Stimulated activated CD8-positive, alpha-beta memory T cell treated with anti-CD3 and anti-CD28 coated beads, Interleukin-7, amount 100 ng/mL, for 1 hour (primary cell): Measurements from ENCODE around the gene PCNT.

ENCODE experiments used
- DNase-seq, 2 donors: peaks; one replicate each; pipeline ENCODE4 v3.0.0-alpha.2; 2020; ENCODE audit warnings: low read depth in 2 of 2

The PCNT gene, protein sequence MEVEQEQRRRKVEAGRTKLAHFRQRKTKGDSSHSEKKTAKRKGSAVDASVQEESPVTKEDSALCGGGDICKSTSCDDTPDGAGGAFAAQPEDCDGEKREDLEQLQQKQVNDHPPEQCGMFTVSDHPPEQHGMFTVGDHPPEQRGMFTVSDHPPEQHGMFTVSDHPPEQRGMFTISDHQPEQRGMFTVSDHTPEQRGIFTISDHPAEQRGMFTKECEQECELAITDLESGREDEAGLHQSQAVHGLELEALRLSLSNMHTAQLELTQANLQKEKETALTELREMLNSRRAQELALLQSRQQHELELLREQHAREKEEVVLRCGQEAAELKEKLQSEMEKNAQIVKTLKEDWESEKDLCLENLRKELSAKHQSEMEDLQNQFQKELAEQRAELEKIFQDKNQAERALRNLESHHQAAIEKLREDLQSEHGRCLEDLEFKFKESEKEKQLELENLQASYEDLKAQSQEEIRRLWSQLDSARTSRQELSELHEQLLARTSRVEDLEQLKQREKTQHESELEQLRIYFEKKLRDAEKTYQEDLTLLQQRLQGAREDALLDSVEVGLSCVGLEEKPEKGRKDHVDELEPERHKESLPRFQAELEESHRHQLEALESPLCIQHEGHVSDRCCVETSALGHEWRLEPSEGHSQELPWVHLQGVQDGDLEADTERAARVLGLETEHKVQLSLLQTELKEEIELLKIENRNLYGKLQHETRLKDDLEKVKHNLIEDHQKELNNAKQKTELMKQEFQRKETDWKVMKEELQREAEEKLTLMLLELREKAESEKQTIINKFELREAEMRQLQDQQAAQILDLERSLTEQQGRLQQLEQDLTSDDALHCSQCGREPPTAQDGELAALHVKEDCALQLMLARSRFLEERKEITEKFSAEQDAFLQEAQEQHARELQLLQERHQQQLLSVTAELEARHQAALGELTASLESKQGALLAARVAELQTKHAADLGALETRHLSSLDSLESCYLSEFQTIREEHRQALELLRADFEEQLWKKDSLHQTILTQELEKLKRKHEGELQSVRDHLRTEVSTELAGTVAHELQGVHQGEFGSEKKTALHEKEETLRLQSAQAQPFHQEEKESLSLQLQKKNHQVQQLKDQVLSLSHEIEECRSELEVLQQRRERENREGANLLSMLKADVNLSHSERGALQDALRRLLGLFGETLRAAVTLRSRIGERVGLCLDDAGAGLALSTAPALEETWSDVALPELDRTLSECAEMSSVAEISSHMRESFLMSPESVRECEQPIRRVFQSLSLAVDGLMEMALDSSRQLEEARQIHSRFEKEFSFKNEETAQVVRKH (N-terminal part only)

DNA sequence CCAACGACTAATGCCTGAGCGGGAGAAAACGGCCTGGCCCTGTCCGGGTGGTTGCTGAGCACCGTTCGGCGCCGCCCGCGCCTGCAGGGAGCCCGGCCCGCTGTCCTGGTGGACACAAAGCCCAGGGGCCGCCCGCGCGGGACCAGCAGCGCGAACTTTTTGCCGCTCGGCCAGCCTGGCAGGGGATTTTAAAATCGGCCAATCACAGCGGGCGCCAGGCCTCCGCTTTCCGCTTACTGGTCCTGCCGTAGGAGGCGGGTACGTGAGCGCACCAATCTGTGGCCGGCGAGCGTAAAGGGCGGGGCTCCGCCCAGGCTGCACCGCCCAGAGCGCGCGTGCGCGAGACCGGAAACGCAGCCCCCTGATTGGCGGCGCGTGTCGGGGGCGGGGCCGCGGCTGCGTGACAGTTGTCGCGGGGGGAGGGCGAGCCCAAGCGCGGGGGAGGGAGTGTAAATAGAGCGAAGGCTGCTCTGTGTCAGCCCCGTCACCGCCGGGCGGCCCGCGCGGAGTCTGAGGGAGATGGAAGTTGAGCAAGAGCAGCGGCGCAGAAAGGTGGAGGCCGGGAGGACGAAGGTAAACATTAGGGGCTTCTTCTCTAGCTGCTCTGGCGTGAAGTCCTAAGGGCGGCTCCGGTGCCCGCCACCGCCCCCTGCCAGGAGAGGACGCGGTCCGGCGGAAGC is at the start of gene PCNT, which contains the start of gene C21orf58:
Gene PCNT (plus strand): TSS at position 447 of the 680 bp plus-strand sequence. CDS start 73 bp downstream, at position 520.
Gene C21orf58 (minus strand): TSS at position 161 of the 680 bp plus-strand sequence. CDS start 1,132 bp downstream, outside the sequence.
- DNase-seq = peak; percentile 94 to 97

DNA sequence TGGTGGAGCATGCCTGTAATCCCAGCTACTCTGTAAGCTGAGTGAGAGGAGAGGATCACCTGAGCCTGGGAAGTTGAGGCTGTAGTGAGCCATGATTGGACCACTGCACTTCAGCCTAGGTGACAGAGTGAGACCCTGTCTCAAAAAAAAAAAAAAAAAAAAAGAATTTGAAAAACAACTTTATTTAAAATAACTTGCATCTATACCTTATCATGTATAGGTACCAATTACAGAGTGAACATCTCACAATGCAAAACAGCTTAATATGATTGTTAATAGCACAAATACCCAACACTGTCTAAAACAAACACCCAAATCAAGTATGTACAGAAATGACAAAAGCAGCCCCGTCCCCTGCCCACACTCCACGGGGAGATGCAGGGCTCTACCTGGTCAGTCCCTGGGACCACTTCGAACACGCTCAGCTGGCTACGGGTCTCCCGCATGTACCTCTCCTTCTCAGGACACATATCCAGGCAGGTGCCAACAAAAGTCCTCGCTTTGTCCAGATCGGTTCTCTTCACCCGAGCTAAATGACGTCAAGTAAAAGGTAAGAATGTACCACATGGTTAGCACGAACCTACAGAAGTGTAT is 49.1 kb upstream of the PCNT start:
- no peak for DNase-seq

DNA sequence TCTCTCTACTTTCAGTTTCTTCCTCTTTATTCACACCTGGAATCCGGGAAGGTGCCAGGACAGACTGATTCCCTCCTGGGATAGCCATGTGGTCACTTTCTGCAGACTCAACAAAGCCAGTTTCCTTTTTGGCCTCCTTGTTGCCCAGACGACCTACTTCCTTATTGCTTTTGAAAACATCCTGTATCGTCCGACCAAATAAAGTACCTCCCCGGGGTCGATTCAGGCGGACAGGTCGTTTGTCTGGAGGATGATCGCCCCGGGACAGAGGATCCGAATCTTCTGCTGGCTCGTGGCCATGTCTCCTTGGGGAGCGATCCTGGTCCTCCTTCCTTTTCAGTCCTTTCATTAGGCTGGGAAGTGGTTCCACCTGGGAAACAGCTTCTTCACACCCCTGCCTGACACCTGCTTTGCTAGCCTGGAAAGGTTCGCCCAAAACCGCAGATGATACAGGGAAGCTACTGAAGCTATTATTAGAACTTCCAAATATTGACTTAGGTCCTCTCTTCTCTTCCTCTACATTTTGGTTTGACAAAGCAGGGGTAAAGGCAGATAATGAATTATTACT is 39.8 kb upstream of the PCNT start:
- DNase-seq = no peak

DNA sequence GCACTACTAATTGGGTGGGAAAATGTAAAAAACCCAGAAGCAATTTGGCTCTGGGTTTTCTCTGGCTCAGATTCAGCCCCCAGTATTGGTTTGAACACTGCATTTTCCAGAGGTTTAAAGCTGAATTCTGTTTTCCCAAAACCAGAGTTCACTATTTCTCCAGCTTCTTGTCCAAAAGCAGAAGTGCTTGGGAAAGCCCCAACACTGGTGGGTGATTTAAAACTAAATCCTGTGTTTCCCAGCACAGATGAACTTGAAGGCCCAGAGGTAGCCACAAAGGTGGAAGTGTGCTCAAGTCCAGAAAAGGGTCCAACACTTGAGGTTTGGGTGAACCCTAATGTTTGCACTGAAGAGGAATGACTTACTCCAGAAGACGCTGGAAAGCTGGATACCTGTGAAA is 39.2 kb upstream of the PCNT start:
- no peak for DNase-seq

DNA sequence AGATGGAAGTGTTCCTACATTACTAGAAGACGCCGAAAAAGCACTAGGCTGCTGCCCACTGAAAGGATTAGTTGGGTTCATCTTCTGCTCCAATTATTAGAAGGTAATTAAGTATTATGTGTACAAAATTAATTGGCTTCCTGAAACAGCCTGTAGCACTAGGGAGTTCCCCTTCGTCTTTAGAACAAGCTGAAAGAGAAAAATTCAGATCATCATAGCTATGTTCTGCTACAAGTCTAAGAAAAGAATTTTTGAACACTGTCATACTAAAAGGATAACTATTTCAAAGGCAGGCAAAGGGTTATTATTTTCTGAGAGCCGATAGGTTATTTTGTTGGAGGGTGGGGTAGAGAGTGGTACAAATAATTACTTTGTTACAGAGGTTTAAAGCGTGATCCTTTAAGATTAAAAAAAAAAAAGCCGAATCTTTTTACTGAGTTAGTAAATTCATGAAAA is 38.7 kb upstream of the PCNT start, which contains the start of gene MCM3AP:
Gene MCM3AP (minus strand): TSS at position 406 of the 456 bp plus-strand sequence. CDS start 325 bp downstream, at position 81.
- no peak for DNase-seq

DNA sequence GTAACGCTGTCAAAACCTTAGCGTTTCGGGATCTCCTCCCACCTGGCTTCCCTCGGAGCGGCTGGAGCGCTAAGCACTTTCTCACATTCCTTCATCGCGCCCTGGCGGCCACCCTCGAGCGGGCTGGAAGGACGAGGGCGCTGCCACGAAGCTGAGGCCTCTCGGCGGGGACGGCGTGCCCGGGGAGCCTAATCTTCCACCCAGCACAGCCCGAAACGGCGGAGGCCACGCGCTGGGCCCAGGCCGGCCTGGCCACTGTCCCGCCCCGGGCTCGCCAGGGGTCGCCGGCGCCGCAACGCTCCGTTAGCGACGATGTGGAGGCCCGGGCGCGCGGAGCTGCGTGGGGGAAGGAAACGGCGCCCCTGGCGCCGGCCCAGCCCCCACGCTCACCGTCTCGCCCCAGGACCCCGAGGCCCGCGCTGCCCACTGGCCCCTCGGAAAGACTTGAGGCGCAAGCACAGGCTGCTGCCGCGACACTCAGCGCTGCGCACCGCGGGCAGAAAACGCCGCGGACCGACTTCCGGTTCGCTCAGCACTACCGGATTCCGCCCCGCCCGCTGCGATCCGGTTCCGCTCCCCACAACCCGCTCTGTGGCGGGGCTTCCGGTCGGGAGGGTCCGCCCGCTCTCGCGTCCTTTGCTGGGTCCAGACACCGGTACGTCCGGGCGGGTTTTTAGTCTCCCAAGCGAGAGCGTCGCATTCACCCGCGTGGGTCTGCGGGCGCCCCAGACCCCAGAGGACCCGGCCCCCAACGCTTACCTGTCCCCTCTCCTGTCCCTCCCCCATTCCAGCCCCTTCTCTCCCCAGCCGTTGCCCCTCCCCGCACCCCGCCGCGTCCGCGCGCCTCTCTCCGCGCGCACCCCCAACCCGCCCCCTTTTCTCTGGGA is 38.0 kb upstream of the PCNT start, which contains the start of gene YBEY:
Gene YBEY (plus strand): TSS at position 582 of the 887 bp plus-strand sequence. CDS start 572 bp downstream, outside the sequence.
- DNase-seq = peak; percentile 66

DNA sequence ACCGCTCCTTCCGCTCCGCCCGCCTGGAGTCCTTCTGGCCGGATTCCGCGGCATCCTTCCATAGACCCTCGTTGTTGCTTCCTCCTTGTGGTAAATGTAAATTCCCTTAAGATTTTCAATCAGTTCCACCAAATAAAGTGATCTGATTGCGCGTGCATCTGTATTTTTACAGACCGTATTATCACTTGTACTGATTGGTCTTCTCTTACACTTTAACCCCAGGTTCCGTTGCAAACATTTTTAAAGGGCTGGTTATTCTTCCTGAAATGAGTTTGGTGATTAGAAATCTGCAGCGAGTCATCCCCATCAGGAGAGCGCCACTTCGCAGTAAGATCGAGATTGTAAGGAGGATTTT is 37.3 kb upstream of the PCNT start:
- DNase-seq = no peak

DNA sequence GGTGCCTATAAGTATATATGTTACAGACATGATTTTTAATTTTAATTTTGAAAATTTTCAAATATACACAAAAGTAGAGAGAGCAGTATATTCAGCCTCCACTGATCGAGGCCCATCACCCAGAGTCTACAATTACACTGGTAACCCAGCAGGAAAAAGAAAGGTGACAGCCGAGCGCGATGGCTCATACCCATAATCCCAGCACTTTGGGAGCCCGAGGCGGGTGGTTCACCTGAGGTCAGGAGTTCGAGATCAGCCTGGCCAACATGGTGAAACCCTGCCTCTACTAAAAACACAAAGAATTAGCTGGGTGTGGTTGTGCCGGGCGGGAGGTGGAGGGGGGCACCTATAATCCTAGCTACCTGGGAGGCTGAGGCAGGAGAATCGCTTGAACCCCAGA is 36.4 kb upstream of the PCNT start:
- no peak for DNase-seq

DNA sequence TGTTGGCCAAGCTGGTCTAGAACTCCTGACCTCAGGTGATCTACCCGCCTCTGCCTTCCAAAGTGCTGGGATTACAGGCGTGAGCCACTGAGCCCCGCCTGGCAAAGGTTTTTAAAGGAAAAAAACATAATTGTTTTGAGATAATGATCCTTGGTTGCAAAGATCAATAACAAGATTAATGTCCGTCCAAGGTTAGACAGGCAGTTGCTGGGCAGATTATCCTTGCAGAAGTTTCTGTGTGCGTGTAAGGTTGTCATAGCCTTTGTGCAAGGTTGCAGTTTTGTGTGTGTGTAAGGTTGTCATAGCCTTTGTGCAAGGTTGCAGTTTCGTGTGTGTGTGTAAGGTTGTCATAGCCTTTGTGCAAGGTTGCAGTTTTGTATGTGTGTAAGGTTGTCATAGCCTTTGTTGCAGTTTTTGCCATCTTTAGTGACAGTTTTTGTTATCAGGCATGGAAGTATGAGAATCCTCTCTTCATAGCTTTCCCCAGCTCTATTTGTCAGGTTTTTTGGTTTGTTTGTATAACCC is 34.2 kb upstream of the PCNT start:
- DNase-seq = no peak

DNA sequence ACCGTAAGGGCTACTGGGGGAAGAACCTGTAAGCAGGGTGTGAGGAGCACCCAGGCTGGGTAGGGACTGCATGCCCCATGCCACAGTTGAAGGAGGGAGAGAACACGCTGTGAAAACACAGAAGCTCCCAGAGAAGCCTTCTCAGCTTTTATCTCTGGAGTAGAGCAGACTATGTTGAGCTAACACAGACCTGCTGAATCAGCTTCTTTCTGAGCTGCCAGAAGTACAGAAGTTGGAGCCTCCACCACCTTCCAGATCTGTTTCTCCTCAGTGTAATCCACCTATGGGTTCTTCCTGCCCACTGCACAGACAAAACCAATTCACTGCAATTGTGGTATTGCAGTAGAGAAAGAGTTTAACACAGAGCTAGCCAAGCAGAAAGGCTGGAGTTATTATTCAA is 32.4 kb upstream of the PCNT start:
- no peak for DNase-seq

DNA sequence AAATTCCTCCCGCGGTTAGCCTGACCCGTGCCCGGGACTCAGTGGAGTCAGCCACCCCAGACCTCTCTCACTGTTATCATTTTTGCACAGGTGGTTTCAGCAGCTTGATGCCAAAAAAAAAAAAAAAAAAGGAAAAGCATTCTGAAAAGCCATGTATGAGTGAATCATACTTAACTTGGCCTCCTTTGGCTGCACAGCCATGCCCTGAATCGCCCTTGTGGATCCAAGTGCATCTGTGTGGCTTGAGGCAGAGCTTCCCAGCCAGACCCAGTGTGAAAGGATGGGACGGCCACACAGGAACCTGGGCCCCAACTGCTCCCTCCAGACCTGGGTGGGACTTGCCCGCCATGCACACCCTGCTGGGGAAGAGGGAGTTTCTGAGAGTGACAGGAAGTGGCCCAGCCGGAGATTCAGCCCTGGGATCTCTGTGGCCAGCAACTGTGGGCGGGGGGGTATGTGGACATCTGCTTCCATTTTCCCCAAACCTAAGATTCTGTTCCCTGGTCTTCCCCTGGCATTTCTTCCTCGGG is 29.2 kb upstream of the PCNT start:
- no peak for DNase-seq

DNA sequence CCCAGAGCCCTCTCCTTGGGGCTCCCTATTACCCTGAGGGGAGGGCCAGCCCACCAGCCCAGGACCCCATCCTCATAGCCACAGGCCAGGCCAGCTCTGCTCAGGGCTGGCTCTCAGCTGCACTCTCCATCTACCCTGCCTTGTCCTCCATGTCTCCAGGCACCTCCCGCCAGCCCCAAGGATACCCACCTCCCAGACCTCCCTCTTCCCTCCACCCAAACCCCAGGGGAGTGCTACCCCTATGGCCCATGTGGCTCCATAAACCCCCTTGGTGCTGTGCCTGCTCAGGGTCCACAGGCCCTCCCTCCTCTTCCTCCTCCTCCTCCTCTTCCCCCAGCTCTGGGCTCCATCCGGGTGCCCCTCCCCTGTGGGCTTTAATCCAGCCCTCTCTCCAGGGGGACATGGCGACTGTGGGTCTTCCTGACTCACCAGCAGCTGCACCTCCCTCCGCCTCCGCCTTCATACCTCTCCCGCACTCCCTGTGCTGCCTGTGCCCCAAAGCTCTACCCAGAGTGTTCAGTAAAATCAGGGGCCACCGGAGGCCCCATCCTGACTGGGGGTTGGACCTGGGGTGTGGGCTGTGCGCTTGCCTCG is 28.7 kb upstream of the PCNT start:
- no peak for DNase-seq

DNA sequence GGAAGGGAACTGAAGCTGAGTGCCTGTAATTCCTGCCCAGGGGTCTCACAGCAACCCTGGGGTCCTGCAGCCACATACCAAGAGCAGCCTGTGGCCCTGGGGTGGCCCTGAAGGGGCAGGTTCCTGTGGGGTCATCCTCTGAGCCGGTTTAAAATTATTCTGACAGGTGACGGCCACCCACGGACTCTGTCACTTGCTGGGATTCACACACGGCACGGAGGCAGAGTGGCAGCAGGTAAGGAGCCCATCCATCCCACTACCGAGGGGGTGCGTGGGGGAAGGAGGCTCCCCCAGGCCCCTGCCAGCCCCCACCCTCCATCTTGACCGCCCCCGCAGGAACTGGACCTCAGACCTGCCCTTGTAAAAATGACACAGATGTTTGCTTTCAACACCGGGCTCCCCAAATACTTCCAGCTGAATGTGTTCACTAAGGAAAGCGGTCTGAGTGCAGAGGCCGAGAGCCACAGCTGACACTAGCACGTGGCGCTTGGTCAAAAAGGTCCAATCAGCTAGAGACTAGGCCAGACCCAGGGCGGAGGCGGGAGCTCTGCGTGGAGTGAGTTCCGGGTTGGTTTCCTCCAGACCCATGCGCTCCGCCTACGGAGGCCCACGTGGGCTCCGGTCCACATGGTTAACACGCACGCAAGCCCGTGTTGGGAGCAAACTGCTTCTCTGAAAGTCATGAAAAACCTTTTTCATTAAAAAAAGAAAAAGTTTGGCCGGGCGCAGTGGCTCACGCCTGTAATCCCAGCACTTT is 27.8 kb upstream of the PCNT start:
- DNase-seq = peak in 1 of 2 donors; percentile 17

DNA sequence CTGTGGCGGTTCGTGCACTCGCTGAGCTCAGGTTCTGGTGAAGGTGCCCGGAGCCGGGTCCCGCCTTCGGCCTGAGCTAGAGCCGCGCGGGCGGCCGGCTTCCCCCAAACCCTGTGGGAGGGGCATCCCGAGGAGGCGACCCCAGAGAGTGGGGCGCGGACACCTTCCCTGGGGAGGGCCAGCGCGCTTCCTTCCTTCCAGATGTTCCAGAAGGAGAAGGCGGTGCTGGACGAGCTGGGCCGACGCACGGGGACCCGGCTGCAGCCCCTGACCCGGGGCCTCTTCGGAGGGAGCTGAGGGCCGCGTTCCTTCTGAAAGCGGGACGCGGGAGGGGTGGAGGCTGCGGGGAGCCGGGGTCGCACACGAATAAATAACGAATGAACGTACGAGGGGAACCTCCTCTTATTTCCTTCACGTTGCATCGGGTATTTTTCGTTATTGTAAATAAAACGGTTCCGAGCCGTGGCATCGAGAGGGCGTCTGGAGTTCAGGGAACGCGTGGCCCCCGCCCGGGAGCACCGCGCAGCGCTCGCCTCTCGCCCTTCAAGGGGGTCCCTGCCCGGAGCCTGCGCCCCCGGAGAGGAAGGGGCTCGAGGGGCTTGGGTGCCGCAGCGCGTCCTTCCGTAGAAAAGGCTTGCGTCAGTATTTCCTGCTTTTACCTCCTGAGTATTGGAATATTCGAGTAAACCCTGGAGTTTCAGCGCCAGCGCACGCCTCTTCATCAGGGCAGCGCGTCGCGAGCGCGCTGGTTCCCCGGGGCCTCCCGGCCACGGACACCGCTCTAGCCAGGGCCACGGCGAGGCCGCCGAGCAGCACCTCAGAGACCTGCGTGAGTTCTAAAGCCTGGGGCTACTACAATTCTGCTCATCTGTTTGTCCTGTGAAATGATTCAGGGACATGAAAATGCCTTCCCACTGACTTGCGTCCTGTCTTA is 26.4 kb upstream of the PCNT start:
- DNase-seq = no peak

DNA sequence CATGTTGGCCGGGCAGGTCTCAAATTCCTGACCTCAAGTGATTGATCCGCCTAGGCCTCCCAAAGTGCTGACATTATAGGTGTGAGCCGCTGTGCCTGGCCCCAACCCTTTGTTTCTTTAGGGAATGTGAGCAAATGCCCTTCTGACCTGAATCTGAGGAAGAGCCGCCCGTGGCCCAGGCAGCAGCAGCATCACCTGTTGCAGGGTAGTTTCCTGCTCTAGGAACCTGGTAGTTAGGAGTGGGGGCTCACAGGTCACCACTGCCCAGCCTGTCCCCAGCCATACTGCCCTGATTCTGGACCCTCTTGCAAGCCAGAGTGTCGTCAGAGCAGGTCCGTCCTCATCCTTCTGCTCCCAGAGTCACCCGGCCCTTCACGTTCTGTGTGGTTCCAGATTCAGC is 24.8 kb upstream of the PCNT start:
- DNase-seq = no peak

DNA sequence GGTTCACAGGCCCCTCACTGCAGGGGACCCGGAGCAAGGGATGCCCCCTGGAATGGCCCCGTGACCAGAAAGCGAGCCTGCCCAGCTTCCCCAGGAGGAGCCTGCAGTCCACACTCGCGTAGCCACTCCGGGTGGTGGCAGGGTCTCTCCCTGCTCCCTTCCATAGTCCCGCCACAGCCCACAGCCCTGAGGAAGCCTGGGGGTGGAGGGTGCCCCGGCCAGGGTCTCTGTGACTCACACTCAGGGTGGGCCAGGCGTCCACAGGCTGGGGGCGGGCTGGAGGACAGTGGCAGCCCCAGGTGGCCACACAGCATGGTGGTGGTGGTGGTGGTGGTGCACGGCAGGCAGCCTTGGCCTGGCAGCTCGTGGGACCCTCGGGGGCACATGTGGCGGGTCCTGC is 22.2 kb upstream of the PCNT start:
- DNase-seq = no peak
